GM20000 (cell line): ENCODE data around the gene COX19.
A peak's percentile ranks its signal among the peaks of the same experiment; 100 is the strongest.

ENCODE experiments used
- DNase-seq: peaks from one replicate; pipeline ENCODE4 v3.0.0; 2012; ENCODE audit warnings: low spot score
- CTCF ChIP-seq: IDR thresholded peaks from 2 replicates; pipeline ENCODE4 v1.5.1; 2012; ENCODE audit warnings: mild to moderate bottlenecking, control low read depth; ENCODE audit errors: extremely low read depth, missing control alignments

The COX19 gene

GRCh38 chr7:940599-941408, 34.5 kb downstream of the COX19 start:
- TF ChIP-seq CTCF: no peak
- no peak for DNase-seq

- no peak for DNase-seq
- TF ChIP-seq CTCF: no peak
Measured at GRCh38 chr7:939843-940242, 35.5 kb downstream of the COX19 start.

- TF ChIP-seq CTCF: no peak
- no peak for DNase-seq
Measured at GRCh38 chr7:938546-939185, 36.7 kb downstream of the COX19 start.

GRCh38 chr7:937856-938484, 37.4 kb downstream of the COX19 start:
- TF ChIP-seq CTCF: no peak
- no peak for DNase-seq

- TF ChIP-seq CTCF: no peak
- peak; percentile 91 for DNase-seq
Measured at GRCh38 chr7:936386-937054, 38.8 kb downstream of the COX19 start.

- no peak for TF ChIP-seq CTCF
- no peak for DNase-seq
Measured at GRCh38 chr7:935874-936385, 39.4 kb downstream of the COX19 start.
